Ascending aorta (tissue), 2 donors: Measurements from ENCODE around the gene KRT1. TPM values are rescaled to one million over a fixed set of nuclear protein-coding genes. Genes with fewer than 3 reads are reported as not detected.
A peak's percentile ranks its signal among the peaks of the same experiment; 100 is the strongest.

ENCODE experiments used
- DNase-seq, 2 donors: peaks; one replicate each; pipeline ENCODE4 v3.0.0-alpha.2; 2019; ENCODE audit warnings: low spot score in 2 of 2
- H3K27ac ChIP-seq, 2 donors: fragments of 200-600 bp; sonication (generic); one replicate each; pipeline ENCODE4 v1.5.1; 2016 to 2017; ENCODE audit warnings: mild to moderate bottlenecking in 1 of 2
- H3K27me3 ChIP-seq: fragments of 200-600 bp; sonication (generic); one replicate; pipeline ENCODE4 v1.5.1; 2017
- H3K36me3 ChIP-seq, 2 donors: fragments of 200-600 bp; sonication (generic); one replicate each; pipeline ENCODE4 v1.5.1; 2016
- H3K4me1 ChIP-seq, 2 donors: fragments of 200-600 bp; sonication (generic); one replicate each; pipeline ENCODE4 v1.5.1; 2016 to 2017; ENCODE audit warnings: mild to moderate bottlenecking in 1 of 2
- H3K4me3 ChIP-seq, 2 donors: fragments of 200-600 bp; sonication (generic); one replicate each; pipeline ENCODE4 v1.5.1; 2016 to 2017; ENCODE audit warnings: mild to moderate bottlenecking in 1 of 2
- H3K9me3 ChIP-seq, 2 donors: fragments of 200-600 bp; sonication (generic); one replicate each; pipeline ENCODE4 v1.5.1; 2016
- intact Hi-C: fragments of 100-400 bp; cut with DNase I; formaldehyde crosslinking; loops from one replicate; pipeline ENCODE4 v1.15.1; 2023
- total RNA-seq: library from RNA; depleted of rRNA; stranded (reverse); fragments of >200 nt; gene quantifications from one replicate; pipeline ENCODE4 v1.1.0, GENCODE V29; 2016
- TF ChIP-seq, protein P1 (sequence below), 3 experiments: fragments of 200-600 bp in 2 of 3; fragments of 450-650 bp in 1 of 3; sonication (generic) in 2 of 3; IDR thresholded peaks; one replicate each; pipeline ENCODE4 v1.5.1; 2016 to 2019; ENCODE audit warnings: antibody characterized with exemption in 3 of 3, mild to moderate bottlenecking in 1 of 3, moderate library complexity in 1 of 3

KRT1 gene
- total RNA-seq, 1 donor from 2014 or later: not detected

DNA sequence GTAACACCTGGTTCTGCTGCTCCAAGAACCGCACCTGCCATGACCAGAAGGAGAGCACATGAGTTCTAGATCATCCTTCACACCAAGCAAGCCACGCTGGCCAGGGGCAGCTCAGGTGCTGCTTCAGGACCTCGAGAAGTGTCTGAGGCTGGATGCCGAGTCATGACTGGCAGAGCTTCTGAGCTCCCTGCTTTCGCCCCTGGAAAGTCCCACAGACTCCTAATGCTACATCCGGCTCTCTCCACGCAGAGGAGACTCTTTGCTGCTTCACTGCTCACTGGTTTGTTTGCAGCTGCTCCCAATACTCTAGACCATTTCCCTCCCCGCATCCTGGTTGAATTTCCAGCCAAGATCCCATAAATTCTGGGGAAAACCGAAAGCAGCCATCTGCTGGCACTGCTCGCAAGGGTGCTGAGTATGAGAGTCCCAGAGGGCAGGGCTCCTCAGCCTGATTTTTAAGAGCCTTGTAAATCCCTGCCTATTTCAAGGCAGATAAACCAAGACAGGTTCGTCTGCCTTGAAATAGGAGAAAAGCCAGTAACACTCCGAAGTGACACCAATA is 29.6 kb downstream of the KRT1 start:
- Histone ChIP-seq H3K9me3 (no peaks in the 10 kb centered on the region), H3K36me3 (no peaks in the 10 kb centered on the region), H3K27me3 (no peaks in the 10 kb centered on the region), H3K27ac (no peak overlapping the region), H3K4me3 (no peak overlapping the region), H3K4me1 (no peaks in the 10 kb centered on the region)
- intact Hi-C loops: no loop called here
- TF ChIP-seq, protein P1, sequence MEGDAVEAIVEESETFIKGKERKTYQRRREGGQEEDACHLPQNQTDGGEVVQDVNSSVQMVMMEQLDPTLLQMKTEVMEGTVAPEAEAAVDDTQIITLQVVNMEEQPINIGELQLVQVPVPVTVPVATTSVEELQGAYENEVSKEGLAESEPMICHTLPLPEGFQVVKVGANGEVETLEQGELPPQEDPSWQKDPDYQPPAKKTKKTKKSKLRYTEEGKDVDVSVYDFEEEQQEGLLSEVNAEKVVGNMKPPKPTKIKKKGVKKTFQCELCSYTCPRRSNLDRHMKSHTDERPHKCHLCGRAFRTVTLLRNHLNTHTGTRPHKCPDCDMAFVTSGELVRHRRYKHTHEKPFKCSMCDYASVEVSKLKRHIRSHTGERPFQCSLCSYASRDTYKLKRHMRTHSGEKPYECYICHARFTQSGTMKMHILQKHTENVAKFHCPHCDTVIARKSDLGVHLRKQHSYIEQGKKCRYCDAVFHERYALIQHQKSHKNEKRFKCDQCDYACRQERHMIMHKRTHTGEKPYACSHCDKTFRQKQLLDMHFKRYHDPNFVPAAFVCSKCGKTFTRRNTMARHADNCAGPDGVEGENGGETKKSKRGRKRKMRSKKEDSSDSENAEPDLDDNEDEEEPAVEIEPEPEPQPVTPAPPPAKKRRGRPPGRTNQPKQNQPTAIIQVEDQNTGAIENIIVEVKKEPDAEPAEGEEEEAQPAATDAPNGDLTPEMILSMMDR (IDR thresholded peaks at IDR 0.05): no peak
- DNase-seq: peak in 1 of 2 donors; percentile 19

DNA sequence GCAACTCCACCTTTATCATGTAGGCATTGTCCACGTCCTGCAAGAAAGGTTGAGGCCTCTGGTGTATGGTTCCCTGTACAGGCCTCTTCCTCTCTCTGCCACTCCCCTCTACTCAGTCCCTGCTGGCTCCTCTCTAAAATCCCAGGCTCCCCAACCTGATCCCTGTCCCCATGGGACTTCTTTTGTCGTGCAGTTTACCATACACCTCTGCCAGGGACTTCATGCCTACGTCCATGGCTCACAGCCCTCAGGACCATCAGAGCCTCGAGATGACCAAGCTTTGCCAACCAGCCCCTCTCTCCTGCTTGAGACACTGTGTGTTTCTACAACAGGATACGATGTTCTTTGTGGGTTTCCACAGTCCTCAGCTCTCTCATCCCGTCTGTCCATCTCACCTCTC is 31.1 kb downstream of the KRT1 start:
- H3K9me3 ChIP-seq: no peaks in the 10 kb centered on the region
- no peak overlapping the region for H3K27ac ChIP-seq
- TF ChIP-seq, protein P1 (IDR thresholded peaks at IDR 0.05): no peak
- no peaks in the 10 kb centered on the region for H3K27me3 ChIP-seq
- H3K36me3 ChIP-seq: no peaks in the 10 kb centered on the region
- no peak overlapping the region for H3K4me3 ChIP-seq
- H3K4me1 ChIP-seq: no peaks in the 10 kb centered on the region
- no peak for DNase-seq
- intact Hi-C loops: no loop called here

DNA sequence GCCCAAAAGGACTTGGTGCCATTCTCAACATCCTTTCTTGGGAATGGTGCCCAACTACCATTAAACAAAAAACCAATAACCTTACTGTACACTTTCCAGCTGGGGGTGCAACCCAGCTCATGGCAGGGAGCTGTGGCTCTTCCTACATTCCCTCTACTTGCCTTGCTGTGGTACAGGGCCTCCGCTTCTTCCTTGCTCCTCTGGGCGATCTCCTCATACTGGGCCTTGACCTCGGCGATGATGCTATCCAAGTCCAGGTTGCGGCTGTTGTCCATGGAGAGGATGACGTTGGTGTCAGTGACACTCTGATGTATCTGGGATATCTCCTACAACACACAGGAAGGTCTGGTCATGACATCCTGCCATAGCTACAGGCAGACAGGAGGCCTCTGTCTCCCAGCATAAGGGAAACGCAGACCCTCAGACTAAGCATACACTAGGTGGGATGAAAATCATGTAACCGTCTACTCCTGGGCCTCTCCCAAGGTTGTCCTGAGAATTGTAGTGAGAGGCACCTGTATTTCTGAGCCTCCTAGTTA is 32.1 kb downstream of the KRT1 start:
- intact Hi-C loops: no loop called here
- DNase-seq: no peak
- Histone ChIP-seq H3K9me3 (no peaks in the 10 kb centered on the region), H3K4me3 (no peak overlapping the region), H3K36me3 (no peaks in the 10 kb centered on the region), H3K27ac (no peak overlapping the region), H3K27me3 (no peaks in the 10 kb centered on the region), H3K4me1 (no peaks in the 10 kb centered on the region)
- TF ChIP-seq, protein P1 (IDR thresholded peaks at IDR 0.05): no peak

DNA sequence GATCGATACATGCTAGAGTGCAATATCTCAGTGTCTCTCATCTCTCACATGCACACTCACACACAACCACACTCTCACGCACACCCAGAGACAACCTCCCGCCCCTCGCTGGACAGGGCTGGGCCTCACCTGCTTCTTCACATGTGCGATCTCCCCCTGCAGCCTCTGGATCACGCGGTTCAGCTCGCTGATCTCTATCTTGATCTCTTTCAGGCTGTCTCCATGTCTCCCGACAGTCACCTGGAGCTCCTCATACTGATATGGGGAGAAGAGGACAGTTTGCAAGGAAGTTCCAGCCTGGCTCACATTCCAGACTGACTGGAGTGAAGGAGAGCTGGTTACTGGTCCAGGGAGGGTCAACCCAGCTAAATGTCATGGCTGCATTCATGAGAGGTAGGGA is 32.6 kb downstream of the KRT1 start:
- H3K4me1 ChIP-seq: no peaks in the 10 kb centered on the region

DNA sequence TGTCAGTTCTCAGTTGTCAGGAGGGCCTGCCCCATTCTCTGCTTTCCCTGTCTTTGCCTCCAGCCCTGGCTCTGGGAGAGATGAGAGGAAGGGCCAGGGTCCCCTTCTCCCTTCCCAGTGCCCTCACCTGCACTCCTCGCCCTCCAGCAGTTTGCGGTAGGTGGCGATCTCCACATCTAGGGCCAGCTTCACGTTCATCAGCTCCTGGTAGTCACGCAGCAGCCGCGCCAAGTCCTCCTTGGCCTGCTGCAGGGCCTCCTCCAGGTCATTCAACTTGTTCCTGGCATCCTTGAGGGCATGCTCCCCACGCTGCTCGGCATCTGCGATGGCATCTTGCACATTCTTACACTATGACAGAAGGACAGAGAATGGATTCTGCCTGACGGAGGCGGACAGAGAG is 33.6 kb downstream of the KRT1 start:
- Histone ChIP-seq H3K36me3 (no peaks in the 10 kb centered on the region), H3K4me3 (no peak overlapping the region), H3K9me3 (no peaks in the 10 kb centered on the region), H3K27me3 (no peaks in the 10 kb centered on the region), H3K27ac (no peak overlapping the region), H3K4me1 (no peaks in the 10 kb centered on the region)
- TF ChIP-seq, protein P1 (IDR thresholded peaks at IDR 0.05): no peak
- DNase-seq: no peak
- intact Hi-C loops: no loop called here

More for the DNA sequence above, 32.6 kb downstream of the KRT1 start:
- Histone ChIP-seq H3K27ac (no peak overlapping the region), H3K9me3 (no peaks in the 10 kb centered on the region), H3K36me3 (no peaks in the 10 kb centered on the region), H3K4me3 (no peak overlapping the region), H3K27me3 (no peaks in the 10 kb centered on the region)
- TF ChIP-seq, protein P1 (IDR thresholded peaks at IDR 0.05): no peak
- intact Hi-C loops: no loop called here
- no peak for DNase-seq

DNA sequence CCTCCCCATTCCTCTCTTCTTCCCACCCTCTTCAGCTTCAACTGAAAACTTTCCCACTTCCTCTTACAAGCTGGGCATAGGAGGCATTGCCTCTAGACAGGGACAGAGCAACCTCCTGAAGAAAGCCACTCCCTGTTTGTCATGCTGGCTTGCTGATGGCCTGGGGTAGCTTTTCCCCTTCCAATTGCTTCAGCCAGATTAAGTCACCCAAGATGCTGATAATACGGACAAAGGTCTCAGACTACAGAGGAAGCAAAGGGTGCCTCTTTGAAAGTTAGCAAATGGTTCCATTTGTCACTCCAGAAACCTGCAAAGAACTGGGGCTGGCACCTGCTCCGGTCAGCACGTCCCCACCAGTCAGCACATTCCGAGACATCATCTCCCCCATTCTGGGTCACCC is 34.2 kb downstream of the KRT1 start:
- Histone ChIP-seq H3K27me3 (no peaks in the 10 kb centered on the region), H3K36me3 (no peaks in the 10 kb centered on the region), H3K4me1 (no peaks in the 10 kb centered on the region), H3K4me3 (no peak overlapping the region), H3K27ac (no peak overlapping the region), H3K9me3 (no peaks in the 10 kb centered on the region)
- intact Hi-C loops: no loop called here
- no peak for DNase-seq
- TF ChIP-seq, protein P1 (IDR thresholded peaks at IDR 0.05): no peak
